Measurements from ENCODE around the gene ETDB.
"Not testable (repeated sequence)": the region's sequence is repeated elsewhere in the genome, so short reads cannot be mapped to it uniquely, and the experiment has no call there.

Gene ETDB

DNA sequence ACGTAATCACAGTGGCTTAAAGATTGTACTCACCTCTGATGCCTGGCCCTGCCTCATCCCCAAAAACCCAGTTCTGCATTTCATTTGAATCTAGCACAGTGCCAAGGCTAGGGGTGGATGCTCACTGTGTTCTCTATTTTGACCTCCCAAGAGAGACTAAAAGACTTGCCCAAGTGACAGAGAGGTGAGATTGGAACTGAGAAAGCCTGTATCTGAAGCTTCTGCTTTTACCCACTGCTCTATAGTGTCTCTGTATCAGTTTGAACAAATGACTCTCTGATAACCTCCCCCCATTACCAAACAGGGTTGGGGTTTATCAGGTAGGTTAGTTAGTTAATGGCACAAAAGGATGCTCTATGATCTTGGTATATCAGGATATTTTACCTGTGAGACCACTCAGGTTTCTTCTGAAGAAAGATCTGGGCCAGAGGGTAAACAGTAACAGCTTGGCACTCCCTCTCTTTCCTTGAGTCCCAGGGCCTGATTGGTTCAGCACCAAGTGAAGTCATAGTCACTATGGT is at the start of gene ETDB:
ETDB (minus strand) TSS at position 471 of the 521 bp plus-strand sequence. CDS start 1,265 bp downstream, outside the sequence.
- CTCF ChIA-PET; DNase-seq (ENCODE audit: low spot score); H3K27ac ChIP-seq; POLR2A ChIA-PET (ENCODE audit: low non-redundant PET): not testable (repeated sequence)

DNA sequence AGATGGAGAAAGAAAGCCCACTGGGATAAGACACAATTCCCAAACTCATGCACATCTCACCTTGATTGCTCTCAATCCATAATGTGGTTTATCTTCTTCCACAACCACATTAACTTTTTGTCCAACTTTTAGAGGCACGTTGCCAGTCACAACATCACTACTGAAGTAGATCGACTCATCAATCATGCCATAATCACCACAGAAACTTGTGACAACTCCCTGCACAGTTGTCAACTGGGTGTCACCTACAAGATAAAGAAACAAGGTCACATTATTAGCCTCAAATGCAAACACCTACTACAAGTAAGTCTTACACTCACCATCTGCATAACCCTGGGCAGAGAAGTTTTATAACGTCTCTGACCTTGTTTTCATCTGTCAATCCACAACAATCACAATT is 49.2 kb upstream of the ETDB start:
- POLR2A ChIA-PET (ENCODE audit: low non-redundant PET); CTCF ChIA-PET; H3K27ac ChIP-seq; DNase-seq (ENCODE audit: low spot score): not testable (repeated sequence)

- ChIA-PET POLR2A (ENCODE audit: low non-redundant PET) (no interaction called here), CTCF (interaction anchor here (0.6 kb wide), 1 partner anchor 220 kb away, joined by 3 read pairs; no protein-coding TSS in a partner anchor)
- no peak for TF ChIP-seq CTCF (conservative IDR thresholded peaks at IDR 0.05; ENCODE audit: low read depth)
- no peak overlapping the region for H3K27ac ChIP-seq
- no peak for DNase-seq (ENCODE audit: low spot score)
Observed at GRCh38 chrX:135168486-135168885, 48.2 kb upstream of the ETDB start.

DNA sequence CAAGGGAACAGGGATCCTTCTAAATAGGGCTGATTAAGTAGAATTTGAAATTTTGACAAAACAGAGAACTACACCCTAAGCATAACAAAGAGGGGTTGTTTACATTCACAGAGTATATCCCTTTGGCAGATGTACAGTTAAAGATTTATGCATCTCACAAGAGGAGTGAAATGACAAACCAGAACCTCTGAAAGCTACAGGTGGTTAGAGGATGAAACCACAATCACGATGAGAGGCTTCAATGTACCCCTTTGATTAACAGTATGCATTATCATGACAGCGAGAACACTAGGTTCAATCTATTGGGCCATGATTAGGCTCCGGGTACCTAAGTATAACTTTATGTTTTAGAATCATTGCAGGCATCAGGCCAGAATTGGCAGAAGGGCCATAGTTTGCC is 34.4 kb upstream of the ETDB start:
- H3K27ac ChIP-seq; DNase-seq (ENCODE audit: low spot score); POLR2A ChIA-PET (ENCODE audit: low non-redundant PET); CTCF ChIA-PET: not testable (repeated sequence)

- DNase-seq (ENCODE audit: low spot score); POLR2A ChIA-PET (ENCODE audit: low non-redundant PET); CTCF ChIA-PET; H3K27ac ChIP-seq: not testable (repeated sequence)
Observed at GRCh38 chrX:135126145-135126544, 5.8 kb upstream of the ETDB start.

- POLR2A ChIA-PET (ENCODE audit: low non-redundant PET); H3K27ac ChIP-seq; CTCF ChIA-PET; DNase-seq (ENCODE audit: low spot score): not testable (repeated sequence)
Observed at GRCh38 chrX:135116064-135116463, 4.3 kb downstream of the ETDB start.

DNA sequence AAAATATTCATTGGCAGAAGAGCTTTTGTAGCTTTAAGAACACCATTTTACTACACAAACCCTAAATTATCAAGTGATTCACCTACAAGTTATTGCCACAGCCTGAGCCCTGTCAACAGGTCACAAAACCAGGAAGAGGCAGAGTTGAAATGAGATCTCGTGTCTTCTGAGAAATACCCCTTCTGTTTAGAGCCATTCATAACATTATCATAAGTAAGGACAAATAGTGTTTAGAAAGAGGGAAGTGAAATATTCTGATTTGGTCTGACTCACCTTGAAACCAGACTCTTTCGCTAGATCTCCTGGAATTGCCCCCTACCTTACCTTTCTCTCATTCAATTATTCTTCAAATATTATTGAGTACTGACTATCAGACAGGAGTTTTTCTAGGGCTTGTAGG is 5.9 kb downstream of the ETDB start:
- no peak for TF ChIP-seq CTCF (conservative IDR thresholded peaks at IDR 0.05; ENCODE audit: low read depth)
- ChIA-PET POLR2A (ENCODE audit: low non-redundant PET) (no interaction called here), CTCF (no interaction called here)
- H3K27ac ChIP-seq = no peak overlapping the region
- no peak for DNase-seq (ENCODE audit: low spot score)

GRCh38 chrX:135112743-135113142 is 7.6 kb downstream of the ETDB start:
- ChIA-PET POLR2A (ENCODE audit: low non-redundant PET) (no interaction called here), CTCF (interaction anchor here (0.7 to 1.0 kb wide), 2 partner anchors 73 to 278 kb away, joined by 3 to 4 read pairs; no protein-coding TSS in a partner anchor)
- DNase-seq (ENCODE audit: low spot score) = no peak
- no peak for TF ChIP-seq CTCF (conservative IDR thresholded peaks at IDR 0.05; ENCODE audit: low read depth)
- no peak overlapping the region for H3K27ac ChIP-seq

- TF ChIP-seq CTCF (conservative IDR thresholded peaks at IDR 0.05; ENCODE audit: low read depth) = peak; percentile 66
- no peak overlapping the region for H3K27ac ChIP-seq
- ChIA-PET CTCF (interaction anchor here (0.7 to 1.0 kb wide), 3 partner anchors 34 to 277 kb away, joined by 3 to 4 read pairs (median 3); no protein-coding TSS in a partner anchor), POLR2A (ENCODE audit: low non-redundant PET) (no interaction called here)
- peak; percentile 4 for DNase-seq (ENCODE audit: low spot score)
Observed at GRCh38 chrX:135112096-135112729, 8.1 kb downstream of the ETDB start.

All from RWPE1 (cell line).